Inflammatory macrophage (primary cell): Measurements from ENCODE around the gene HDAC4.

ENCODE experiments used
- DNase-seq, 2 donors: peaks; one replicate each; pipeline ENCODE4 v3.0.0-alpha.2; 2020 to 2022

HDAC4 gene

DNA sequence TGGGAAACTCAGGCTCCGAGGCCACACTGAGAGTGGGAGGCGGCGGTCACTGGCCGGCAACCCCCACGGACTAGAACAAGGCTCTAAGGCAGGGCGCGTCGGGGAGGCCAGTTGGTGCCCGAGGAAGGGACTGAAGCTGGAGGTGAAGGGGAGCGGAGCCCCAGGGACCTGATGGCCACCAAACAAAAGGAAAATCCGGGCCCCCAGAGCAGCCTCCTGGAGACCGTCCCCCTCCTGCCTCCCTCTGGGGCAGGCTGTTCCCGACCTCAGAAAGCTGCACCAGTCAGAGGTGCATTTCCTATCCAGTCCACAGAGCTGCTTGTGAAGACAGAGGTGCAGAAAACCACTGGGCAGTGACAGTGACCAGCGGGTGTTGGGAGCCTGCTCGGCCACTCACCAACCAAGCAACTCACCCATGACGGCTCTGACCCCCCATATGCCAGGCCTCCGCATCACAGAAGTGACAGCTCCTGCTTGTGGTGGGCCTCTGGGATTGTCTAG is 380.2 kb downstream of the HDAC4 start:
- DNase-seq, result no peak

DNA sequence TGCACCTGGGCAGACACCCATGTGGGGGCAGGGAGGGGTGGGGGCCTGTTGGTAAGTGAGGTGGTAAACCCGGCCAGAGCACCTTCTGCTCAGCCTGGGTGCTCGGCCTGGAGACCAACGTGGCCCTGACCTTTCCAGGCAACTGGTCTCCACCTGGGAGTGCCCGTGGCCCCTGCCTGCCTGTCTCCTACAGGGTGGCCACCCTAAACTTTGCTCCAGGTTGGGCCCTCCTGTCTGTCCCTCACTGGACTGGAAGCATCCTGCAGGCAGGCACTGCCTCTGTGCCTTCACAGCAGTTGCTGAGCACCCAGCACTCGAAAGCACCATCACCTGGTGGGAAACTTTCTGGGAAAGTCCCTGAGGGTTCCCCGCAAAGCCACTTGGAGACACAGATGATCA is 381.6 kb downstream of the HDAC4 start:
- no peak for DNase-seq

DNA sequence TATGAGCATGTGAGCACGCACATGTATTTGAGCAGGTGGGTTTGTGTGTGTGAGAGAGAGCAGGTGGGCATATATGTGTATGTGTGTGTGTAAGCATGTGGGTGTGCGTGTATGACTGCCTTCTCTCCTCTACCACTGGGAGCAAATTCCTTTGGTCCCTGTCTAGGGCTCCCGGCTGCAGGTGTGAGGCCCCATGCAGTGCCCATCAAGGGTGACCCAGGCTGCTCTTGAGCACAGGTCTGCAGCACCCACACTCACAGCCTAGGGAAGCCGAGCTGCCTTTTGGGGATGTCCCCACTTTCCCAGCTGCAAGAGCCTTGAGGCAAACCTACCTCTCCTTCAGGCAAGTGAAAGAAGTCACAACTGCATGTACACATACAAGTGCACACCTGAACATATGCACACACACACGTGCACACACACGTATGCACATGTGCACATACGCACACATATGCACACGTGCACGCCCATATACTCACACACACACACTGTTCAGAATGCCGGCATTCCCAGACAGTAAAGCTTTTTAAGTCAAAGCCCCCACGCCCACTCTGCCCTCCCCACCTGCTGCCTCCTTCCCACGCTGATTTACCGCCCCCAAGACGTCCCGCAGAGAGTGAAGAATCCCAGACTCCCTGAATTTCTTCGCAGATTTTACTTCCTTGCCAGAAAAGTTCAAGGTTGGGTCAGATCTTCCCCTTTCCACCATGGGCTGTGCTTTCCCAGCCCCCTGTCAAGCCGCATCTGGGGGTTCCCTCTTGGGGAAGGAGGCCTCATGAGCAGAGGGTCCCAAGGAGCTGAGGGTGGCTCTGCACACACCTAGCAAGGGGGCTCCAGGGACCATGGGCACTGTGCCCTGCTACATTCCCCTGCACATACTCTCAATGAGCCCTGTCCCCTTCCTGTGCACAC is 382.3 kb downstream of the HDAC4 start:
- no peak for DNase-seq

DNA sequence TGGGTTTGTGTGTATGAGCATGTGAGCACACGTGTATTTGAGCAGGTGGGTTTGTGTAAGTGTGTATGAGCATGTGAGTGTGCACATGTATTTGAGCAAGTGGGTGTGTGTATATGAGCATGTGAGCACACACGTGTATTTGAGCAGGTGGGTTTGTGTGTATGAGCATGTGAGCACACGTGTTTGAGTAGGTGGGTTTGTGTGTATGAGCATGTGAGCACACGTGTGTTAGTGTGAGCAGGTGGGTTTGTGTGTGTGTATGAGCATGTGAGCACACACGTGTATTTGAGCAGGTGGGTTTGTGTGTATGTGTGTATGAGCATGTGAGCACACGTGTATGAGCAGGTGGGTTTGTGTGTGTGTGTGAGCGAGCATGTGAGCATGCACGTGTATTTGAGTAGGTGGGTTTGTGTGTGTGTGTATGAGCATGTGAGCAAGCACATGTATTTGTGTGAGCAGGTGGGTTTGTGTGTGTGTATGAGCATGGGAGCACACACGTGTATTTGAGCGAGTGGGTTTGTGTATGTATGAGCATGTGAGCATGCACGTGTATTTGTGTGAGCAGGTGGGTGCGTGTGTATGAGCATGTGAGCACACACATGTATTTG is 383.2 kb downstream of the HDAC4 start:
- no peak for DNase-seq

DNA sequence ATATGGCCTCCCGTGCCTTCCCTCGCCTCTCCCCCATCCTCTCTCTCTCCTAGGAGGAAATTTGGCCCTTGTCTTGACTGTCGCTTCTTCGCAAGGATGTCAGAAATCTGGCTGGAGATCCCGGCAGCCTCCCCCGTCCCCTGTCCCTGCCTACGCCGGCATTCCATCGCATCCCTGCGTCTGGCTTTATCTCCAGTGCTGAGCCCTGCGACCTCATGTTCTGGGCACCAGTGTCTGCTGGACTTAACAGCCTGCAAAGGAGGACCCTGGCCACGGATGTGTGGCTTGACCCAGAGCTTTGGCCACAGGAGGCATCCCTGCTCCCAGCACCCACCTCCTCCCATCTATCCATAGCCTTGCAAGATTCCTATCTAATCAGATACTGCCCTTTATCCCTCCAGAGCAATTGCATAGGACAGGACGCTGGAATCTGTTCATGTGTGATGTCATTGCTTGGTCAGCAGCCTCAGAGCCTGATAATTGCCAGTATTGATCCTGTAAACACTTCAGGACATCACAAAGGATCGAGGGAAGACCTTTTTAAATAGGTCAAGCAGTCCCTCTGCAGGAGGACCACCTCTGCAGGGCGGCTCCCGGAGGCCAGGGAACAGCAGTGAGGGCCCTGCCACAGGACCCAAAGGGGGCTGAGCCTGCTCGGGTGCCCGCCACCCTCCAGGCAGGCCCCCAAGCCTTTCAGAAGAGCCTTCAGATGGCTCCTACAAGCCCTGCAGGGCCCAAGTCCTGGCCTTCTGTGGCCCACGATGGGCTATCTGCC is 384.7 kb downstream of the HDAC4 start:
- DNase-seq, result no peak

DNA sequence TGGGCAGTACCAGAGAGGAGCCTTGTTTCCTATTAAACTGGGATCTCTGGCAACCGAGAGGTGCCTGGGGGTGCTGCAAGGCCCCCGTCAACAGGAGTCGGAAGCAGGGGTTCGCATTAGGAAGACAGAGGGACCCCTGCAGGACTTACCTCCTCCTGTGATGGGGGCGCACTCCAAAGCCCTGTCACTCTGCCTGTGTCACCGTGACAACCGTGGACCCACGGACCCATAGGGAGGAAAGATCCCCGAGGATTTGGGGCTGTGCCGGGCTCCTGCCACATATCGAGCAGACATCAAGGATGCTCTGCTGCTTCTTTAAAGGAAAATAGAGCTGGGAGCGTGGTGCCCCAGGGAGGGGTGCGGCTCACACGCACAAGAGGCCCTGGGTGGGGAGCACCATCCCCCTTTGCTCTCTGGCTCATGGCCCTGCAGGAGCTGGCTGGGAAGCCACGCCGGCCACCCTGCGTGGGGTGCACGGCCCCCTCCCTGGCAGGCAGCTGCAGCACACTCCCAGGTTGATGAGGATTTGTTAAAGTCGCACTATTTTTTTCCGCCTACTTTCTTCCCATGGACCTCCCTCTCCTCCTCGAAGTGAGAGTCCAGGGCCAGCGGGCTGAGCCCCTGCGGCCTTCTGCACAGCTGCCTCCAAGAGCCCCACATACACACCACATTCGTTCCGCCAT is 385.5 kb downstream of the HDAC4 start:
- DNase-seq, result no peak

DNA sequence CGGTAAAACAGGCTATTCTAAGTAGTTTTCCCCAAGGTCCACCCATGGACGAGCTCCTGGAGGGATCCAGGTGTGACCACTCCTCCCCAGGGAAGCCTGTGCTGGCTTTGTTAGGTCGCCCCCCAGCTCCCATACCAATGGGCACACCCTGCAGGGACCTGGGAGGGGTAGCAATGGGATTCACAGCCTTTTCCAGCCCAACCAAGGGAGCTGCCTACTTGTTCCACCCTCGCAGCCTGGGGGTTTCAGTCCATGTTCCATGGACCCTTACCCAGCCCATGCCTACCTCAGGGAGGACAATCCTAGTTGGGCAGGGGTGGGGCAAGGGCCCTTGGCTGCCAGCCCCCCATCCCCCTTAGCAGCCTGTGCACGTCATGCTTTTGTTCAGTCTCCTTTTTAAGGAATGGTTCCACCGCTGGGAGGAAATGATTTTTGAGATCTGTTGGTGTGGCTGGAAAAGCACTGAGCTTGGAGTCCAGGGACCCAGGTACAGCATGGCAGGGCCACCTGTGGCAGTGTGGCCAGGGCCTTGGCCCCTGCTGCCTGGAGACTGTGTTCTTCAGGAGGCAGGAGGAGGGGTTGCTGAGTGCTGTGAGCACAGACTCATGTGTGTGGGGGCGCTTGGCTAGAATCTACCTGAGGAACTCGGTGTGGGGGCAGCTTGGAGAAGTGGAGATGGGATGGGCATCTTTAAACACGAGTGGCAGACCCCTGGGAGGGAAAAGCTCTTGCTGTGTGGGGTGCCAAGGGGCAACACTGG is 386.2 kb downstream of the HDAC4 start:
- DNase-seq, result no peak

DNA sequence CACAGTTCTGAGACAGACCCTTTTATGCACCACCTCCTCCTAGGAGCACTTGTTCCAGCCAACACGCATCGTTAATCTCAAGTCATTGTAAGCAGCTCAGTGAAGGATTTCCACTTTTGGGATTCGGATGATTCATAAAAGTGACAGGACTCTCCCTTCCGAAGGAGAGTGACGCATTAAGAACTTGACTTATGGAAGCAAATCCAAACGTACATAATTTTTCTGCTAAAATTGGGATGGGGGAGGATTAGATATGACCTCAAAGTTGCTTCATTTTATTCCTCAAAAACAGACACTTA is 387.2 kb downstream of the HDAC4 start:
- DNase-seq, result no peak

DNA sequence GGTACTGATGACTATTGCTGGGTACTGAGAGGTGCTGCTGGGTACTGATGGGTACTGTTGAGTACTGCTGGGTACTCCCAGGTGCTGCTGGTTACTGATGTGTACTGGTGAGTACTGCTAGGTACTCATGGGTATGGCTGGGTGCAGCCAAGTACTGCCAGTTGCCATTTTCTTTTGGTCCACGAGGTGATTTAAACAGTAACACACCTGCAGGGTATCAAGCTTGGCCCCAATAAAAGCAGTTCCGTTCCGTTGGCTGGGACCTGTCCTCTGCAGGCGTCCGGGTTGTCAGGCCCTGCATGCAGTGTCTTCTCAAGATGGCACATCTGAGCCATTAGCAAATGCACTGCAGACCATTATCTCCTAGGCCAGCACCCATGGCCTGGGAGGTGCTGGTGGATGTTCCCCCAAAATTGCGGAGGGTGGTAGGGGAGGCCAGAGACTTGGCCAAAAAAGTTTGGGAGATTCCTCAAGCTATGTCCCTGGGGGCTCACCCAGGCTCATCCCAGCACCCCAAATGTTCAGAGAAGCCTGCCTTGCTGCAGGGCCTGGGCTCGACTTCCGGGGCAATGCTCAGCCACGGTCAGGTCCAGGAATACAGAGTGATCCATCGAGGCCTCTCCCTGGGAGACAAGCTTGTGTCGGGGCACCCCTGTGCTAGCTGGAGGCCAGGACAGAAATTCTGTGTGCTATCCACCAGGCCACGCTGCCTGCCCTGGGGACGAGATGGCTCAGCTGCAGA is 387.7 kb downstream of the HDAC4 start:
- no peak for DNase-seq

DNA sequence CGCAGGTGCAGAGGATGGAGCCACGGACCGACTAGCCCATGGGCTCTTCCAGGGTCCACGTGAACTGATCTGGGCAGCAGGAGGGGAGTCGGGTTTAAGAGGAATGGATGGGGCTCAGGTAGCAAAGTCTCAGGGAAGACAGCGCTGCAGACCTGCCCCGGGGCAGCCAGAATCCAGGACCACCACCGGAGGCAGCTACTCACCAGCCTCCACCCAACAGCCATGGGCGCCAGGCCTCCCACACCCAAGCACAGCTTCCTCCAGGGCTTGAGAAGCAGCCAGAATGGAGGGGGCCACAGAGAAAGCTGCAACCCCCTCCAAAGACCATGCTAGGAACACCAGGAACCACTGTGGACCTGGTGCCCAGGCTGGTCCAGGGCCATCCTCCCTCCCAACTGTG is 388.6 kb downstream of the HDAC4 start:
- DNase-seq, result no peak

DNA sequence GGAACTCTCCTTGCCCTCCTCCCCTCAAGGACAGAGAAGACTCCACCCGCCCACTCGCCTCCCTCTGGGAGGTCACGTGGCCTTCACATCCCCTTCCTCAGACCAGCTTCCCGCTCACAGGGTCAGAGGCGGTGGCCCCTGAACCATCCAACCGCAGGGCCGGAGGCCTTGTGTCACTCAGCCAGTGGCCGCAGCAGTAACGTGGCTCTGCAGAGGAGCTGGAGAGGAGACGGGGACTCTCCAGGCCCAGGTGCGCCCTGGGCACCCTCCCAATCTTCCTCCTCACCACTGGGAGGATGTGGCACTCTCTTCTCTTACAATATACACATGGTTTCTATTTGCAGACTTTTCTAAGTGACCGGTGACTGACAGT is 391.2 kb downstream of the HDAC4 start:
- no peak for DNase-seq

DNA sequence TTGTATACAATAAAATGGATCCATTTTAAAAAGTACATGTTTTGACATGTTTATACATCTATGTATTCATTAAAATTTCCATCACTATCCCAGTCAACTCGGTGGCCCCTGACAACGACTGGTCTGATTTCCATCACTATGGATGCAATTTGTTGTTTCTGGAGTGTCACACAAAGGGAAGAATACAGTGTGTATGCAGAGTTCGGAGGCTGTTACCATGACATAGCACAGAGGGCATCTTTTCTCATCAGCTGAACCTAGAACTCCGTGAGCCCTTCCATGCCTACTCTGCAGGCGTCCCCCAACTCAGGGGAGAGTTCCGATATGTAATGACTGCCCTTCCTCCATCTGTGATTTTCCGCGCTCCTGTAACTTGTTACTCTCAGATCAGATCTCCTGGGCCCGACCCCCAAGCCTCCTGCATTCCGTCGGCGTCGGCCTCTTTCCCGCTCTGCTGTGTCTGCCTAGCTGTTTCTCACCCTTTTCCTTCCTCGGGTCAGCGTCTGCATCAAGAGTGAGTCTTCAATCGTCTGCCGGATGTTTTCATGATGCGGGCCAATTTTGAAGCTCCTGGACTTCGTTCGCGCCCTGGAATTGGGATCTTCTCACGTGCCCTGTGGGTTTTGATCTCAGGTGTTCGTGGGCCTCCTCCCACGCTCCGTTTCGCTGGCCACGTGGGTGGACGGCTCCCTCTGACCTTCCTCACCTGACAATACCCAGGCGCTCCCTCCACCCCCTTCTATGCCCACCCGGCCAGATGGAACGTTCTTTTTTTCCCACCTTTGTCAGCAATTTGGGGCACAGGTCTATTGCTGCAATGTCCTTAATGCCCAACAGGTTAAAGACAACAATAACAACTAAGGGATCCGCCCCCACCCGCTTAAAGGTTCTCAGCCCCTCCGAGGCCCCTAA is 391.9 kb downstream of the HDAC4 start:
- no peak for DNase-seq

DNA sequence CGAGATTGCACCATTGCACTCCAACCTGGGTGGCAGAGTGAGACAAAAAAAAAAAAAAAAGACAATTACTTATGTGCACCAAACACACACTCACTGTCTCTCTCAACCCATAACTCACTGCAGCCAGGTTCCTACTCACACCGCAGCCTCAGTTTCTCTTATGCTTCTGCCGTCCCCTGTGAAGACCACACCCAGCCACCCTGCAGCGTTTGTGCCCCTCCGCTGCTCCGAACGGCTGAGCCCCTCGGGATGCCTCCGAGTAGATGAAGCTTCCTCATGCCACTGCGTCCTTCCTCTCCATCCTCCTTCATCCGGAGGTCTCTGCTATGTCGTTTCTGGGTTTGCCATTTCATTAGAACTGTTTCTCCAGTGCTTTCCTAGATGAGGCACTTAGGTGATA is 392.8 kb downstream of the HDAC4 start:
- DNase-seq, result no peak

DNA sequence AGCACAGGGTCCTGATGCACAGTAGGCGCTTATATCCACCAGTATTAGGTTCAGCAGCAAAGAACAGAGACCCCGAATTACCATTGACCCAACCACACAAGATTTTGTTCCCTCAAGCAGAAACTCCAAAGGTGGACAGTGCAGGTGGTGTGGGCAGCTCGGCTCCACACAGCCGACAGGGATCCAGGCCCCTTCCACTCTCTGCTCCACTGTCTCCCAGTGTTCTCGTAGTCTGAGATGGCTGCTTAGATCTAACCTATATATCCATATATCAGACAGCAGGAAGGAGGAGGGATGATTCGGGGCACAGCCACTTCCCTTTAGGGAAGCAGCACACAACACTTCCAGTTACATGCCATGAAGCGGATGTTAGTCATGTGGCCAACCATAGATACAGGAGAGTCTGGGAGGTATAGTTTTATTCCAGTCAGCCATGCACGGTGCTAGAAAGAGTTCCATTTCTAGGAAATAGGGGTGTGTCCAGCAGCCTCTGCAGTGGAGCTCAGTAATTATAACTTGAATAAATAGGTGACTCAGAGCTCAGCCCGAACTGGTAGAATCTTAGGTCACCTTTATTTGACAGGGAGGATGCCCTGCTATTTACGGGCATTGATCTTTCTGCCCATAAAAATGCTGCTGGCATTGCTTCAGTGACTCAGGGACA is 394.1 kb downstream of the HDAC4 start:
- DNase-seq, result no peak

DNA sequence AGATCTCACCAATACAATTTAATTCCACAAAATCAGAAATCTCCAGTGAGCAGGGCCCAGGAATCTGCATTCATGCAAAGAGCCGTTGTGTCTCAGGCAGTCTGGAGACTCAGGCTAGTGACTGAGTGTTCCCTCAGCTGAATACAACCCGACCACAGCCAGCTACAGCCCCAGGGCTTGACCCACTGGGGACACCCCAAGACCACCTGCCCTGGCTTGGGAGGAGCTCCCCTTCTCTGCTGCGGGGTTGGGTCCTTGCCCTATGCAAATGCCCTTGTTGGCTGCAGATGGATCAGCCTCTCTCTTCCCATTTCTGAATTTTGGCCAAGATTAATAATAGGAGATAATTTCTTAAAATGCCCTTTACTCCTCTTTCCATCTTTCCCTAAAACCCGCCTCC is 395.2 kb downstream of the HDAC4 start:
- no peak for DNase-seq

DNA sequence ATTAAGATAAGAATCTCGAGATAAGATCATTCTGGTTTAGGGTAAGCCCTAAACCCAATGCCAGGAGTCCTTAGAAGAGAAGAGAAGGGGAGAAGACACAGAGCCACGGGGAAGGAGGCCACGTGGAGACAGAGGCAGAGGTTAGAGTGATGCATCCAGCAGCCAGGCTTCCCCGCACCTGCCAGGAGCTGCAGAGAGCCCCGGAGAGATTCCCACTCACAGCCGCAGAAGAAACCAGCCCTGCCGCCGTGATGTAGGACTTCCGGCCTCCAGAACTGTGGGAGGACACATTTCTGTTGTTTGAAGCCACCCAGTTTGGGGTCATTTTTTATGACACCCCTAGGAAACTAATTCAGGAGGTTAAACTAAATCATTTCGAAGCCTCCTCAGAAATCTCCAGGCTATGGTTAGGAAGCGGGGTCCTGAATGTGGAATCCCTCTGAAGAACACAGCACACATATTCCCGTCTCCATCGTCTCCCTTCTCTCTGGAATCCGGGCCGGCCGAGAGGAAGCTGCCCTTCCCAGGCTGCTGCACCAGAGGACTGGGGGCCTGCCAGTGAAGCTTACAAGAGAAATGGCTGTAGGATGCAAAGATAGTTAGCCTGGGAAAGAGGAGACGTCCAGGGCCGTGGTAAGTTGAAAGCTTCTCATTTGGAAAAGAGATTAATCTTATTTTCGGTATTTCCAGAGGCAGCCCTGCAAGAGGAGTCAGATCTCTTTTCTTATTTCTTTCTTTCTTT is 396.4 kb downstream of the HDAC4 start:
- no peak for DNase-seq

DNA sequence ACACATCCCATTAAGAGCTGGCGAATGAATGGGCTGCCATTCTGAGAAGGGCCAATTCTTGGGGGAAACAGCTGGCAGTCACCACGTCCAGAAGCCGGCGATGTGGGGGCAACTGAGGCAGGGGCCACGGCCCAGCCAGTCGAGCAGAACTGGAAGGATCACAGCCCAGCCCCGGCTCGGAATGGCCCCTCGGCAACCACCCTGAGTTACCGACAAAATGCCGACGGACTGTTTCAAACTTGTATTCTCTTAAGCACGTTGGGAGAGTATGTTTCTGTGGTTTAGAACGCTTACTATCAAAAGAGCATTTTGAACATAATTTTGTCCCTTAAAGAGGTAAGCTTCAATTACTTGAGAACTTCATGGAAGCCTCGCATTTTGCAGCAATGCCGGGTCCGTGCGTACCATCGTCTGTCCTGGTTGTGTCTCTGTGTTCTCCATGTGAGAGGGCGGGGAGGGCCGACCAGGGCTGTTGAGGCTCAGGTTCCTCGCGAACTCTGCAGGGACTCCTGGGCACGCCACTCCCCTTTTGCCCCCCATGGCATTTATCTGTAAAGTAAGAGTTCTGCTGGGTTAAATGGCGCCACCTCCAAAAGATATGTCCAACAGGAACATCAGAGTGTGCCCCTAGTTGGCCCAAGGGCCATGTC is 397.1 kb downstream of the HDAC4 start:
- DNase-seq, result no peak

DNA sequence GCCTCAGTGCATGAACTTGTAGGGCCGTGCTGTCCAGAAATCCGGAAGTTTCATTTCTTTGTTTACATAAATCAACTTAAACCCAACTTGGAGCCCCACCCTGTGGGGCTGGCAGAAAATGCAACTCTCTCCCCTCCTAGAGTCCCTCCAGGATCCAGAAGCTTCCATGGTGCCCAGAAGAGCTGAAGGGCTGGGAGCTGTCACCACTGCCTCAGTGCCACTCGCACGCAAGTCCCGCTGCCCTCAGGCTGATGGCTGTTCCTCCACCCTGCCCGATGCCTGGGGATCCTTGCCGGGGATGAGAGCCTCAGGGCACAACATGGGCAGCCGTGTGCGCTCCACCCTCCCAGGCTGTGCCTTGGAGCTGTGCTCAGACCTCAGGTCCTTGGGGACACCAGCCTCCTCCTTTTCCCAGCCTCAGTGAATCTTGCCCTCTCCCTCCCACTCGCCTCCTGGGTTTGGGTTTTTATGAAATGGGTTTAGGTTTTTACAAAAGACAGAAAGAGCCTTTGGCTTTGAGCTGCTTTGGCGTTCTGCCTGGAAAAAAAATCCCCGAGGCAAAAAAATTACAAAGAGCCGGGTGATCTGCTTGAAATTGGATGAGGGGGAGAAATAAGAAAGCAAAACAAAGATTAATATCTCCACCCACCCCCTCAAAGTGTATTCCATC is 397.7 kb downstream of the HDAC4 start:
- DNase-seq, result no peak
